Keratinocyte (primary cell): ENCODE measurements around the gene IVNS1ABP. TPM values are rescaled to one million over a fixed set of nuclear protein-coding genes. Genes with fewer than 3 reads are reported as not detected.

Source experiments
- DNase-seq: peaks from one replicate; pipeline ENCODE4 v3.0.0-alpha.2; 2011; ENCODE audit warnings: low read depth, missing footprints, low spot score
- FAIRE-seq: peaks from 2 replicates; lab custom pipeline; 2011; peaks lifted over from hg19 to GRCh38; lab: Jason Lieb, UNC
- H2AFZ ChIP-seq: 2 replicates; pipeline ENCODE4 v1.6.0; 2012; ENCODE audit warnings: low read length, control low read depth, inconsistent platforms; ENCODE audit not compliant: control insufficient read depth
- H3K27ac ChIP-seq: 2 replicates; pipeline ENCODE4 v1.5.1; 2011; ENCODE audit warnings: low read length; ENCODE audit not compliant: control insufficient read depth, insufficient read depth
- H3K27me3 ChIP-seq: 3 replicates; pipeline ENCODE4 v1.6.0; 2011; ENCODE audit warnings: low read length; ENCODE audit not compliant: control insufficient read depth, insufficient read depth; ENCODE audit errors: extremely low read depth
- H3K36me3 ChIP-seq, 2 experiments: 2 replicates in 1 of 2; 3 replicates in 1 of 2; pipeline ENCODE4 v1.5.1; 2011; ENCODE audit warnings: low read length in 2 of 2, mild to moderate bottlenecking in 1 of 2; ENCODE audit not compliant: control insufficient read depth in 2 of 2, insufficient read depth in 2 of 2; ENCODE audit errors: extremely low read depth in 1 of 2
- H3K4me1 ChIP-seq: 3 replicates; pipeline ENCODE4 v1.5.1; 2011; ENCODE audit warnings: low read length; ENCODE audit not compliant: control insufficient read depth, insufficient read depth; ENCODE audit errors: extremely low read depth
- H3K4me2 ChIP-seq: 3 replicates; pipeline ENCODE4 v1.6.0; 2011; ENCODE audit warnings: low read depth, low read length; ENCODE audit not compliant: control insufficient read depth, insufficient read depth; ENCODE audit errors: extremely low read depth
- H3K4me3 ChIP-seq, 3 experiments: fragments of 200-600 bp in 1 of 3; sonication (generic) in 1 of 3; 2 replicates in 2 of 3; 3 replicates in 1 of 3; pipeline ENCODE4 v1.5.1; 2011 to 2016; ENCODE audit warnings: low read length in 3 of 3, mild to moderate bottlenecking in 3 of 3, control low read depth in 2 of 3, inconsistent platforms in 1 of 3, low read depth in 1 of 3, mixed read lengths in 1 of 3, mixed run types in 1 of 3, moderate library complexity in 1 of 3; ENCODE audit not compliant: control insufficient read depth in 2 of 3, insufficient read depth in 2 of 3; ENCODE audit errors: extremely low read depth in 1 of 3
- H3K79me2 ChIP-seq: 2 replicates; pipeline ENCODE4 v1.6.0; 2012; ENCODE audit warnings: low read length; ENCODE audit not compliant: control insufficient read depth, insufficient read depth
- H3K9ac ChIP-seq: 3 replicates; pipeline ENCODE4 v1.6.0; 2011; ENCODE audit warnings: low read length; ENCODE audit not compliant: control insufficient read depth, insufficient read depth; ENCODE audit errors: extremely low read depth
- H3K9me1 ChIP-seq: 3 replicates; pipeline ENCODE4 v1.6.0; 2011; ENCODE audit warnings: low read length; ENCODE audit not compliant: control insufficient read depth, insufficient read depth; ENCODE audit errors: extremely low read depth
- H3K9me3 ChIP-seq: 2 replicates; pipeline ENCODE4 v1.5.1; 2012; ENCODE audit warnings: low read depth, low read length; ENCODE audit not compliant: control insufficient read depth
- H4K20me1 ChIP-seq: 3 replicates; pipeline ENCODE4 v1.6.0; 2011; ENCODE audit warnings: low read length; ENCODE audit not compliant: control insufficient read depth, insufficient read depth; ENCODE audit errors: extremely low read depth
- CTCF ChIP-seq, 3 experiments: IDR thresholded peaks in 1 of 3; conservative IDR thresholded peaks in 1 of 3; optimal IDR thresholded peaks in 1 of 3; 2 replicates in 2 of 3; 3 replicates in 1 of 3; pipeline versions ENCODE3 to v1.5.1; 2011; ENCODE audit warnings: low read length in 3 of 3, mild to moderate bottlenecking in 3 of 3, moderate library complexity in 2 of 3, control low read depth in 1 of 3, inconsistent platforms in 1 of 3; ENCODE audit not compliant: insufficient read depth in 2 of 3; ENCODE audit errors: extremely low read depth in 1 of 3
- EZH2 ChIP-seq: IDR thresholded peaks from one replicate; pipeline ENCODE4 v1.6.1; 2012; ENCODE audit warnings: inconsistent platforms, mild to moderate bottlenecking, low read length, moderate library complexity
- dilution Hi-C: fragments of 300-500 bp; cut with MboI; formaldehyde crosslinking; loops from one replicate; pipeline ENCODE4 v1.7.0; 2020; ENCODE audit warnings: low sequenced_read_pairs; ENCODE audit not compliant: extremely low pct_ligation_motif_present
- polyA plus RNA-seq, 5 experiments: library from polyadenylated mRNA; depleted of rRNA in 3 of 5; stranded (reverse) in 3 of 5; stranded (forward) in 1 of 5; unstranded in 1 of 5; fragments of >200 nt; gene quantifications; 1 replicate in 1 of 5; 2 replicates in 3 of 5; 3 replicates in 1 of 5; pipeline versions ENCODE4 v1.2.1 to v1.2.3, GENCODE V29; 2011 to 2012; ENCODE audit warnings: missing spikeins in 2 of 5, low read depth in 1 of 5, low replicate concordance in 1 of 5

The IVNS1ABP gene
- polyA plus RNA-seq, 1 donor (not counting 4 experiments of a cell fraction or from before 2014, with no cell fraction given) = 162 TPM

GRCh38 chr1:185293967-185294542 lies 23.0 kb downstream of the IVNS1ABP start:
- Histone ChIP-seq H3K9ac (no peak overlapping the region), H3K9me3 (no peaks in the 10 kb centered on the region), H3K4me2 (no peak overlapping the region), H3K79me2 (no peaks in the 10 kb centered on the region), H3K27ac (no peak overlapping the region), H3K36me3 (peaks cover 19 to 22% of the 10 kb centered on the region in 2 experiments), H4K20me1 (no peaks in the 10 kb centered on the region), H3K4me3 (no peak overlapping the region), H3K9me1 (no peaks in the 10 kb centered on the region), H3K27me3 (no peaks in the 10 kb centered on the region), H3K4me1 (no peaks in the 10 kb centered on the region), H2AFZ (no peak overlapping the region)
- dilution Hi-C loops = loop anchor here (10.0 kb wide), 1 partner anchor 381 kb away; no protein-coding TSS in a partner anchor
- DNase-seq = no peak
- TF ChIP-seq EZH2 (no peak), CTCF (optimal IDR thresholded peaks at IDR 0.05 in 1 of 3, IDR thresholded peaks at IDR 0.05 in 1 of 3, conservative IDR thresholded peaks at IDR 0.05 in 1 of 3; ENCODE audit: extremely low read depth in 1 of 3, insufficient read depth in 2 of 3, low read length in 3 of 3) (no peak)
- no peak for FAIRE-seq

GRCh38 chr1:185292237-185292636 lies 24.8 kb downstream of the IVNS1ABP start:
- Histone ChIP-seq H3K9me1 (no peaks in the 10 kb centered on the region), H2AFZ (no peak overlapping the region), H3K27ac (no peak overlapping the region), H3K36me3 (peaks cover 9 to 13% of the 10 kb centered on the region in 2 experiments), H3K4me1 (no peaks in the 10 kb centered on the region), H3K9me3 (no peaks in the 10 kb centered on the region), H4K20me1 (no peaks in the 10 kb centered on the region), H3K4me3 (no peak overlapping the region), H3K79me2 (no peaks in the 10 kb centered on the region), H3K9ac (no peak overlapping the region), H3K27me3 (no peaks in the 10 kb centered on the region), H3K4me2 (no peak overlapping the region)
- TF ChIP-seq CTCF (optimal IDR thresholded peaks at IDR 0.05 in 1 of 3, IDR thresholded peaks at IDR 0.05 in 1 of 3, conservative IDR thresholded peaks at IDR 0.05 in 1 of 3; ENCODE audit: extremely low read depth in 1 of 3, insufficient read depth in 2 of 3, low read length in 3 of 3) (no peak), EZH2 (no peak)
- no peak for FAIRE-seq
- no peak for DNase-seq
- dilution Hi-C loops = loop anchor here (10.0 kb wide), 1 partner anchor 383 kb away; no protein-coding TSS in a partner anchor
